ENCODE measurements around the gene COL4A1.

COL4A1 gene

GRCh38 chr13:110262082-110262436 is 44.9 kb downstream of the COL4A1 start:
- no peaks in the 10 kb centered on the region for H3K9me3 ChIP-seq (ENCODE audit: control extremely low read depth in 1 of 5, control insufficient read depth in 4 of 5, insufficient read depth in 2 of 5, low read depth in 1 of 5, low read length in 4 of 5)
- no peak overlapping the region for H3K27ac ChIP-seq (ENCODE audit: insufficient read depth in 1 of 2, low read depth in 1 of 2, low read length in 2 of 2, poor library complexity in 1 of 2, severe bottlenecking in 2 of 2)
- no peak for DNase-seq
- 79% methylated on average over 10 of the region's 11 CpGs for WGBS (ENCODE audit: insufficient coverage)
- H3K36me3 ChIP-seq (ENCODE audit: control insufficient read depth in 4 of 4, insufficient read depth in 4 of 4, low read length in 3 of 4): no peaks in the 10 kb centered on the region
- no peak overlapping the region for H3K4me3 ChIP-seq (ENCODE audit: control insufficient read depth in 1 of 7, extremely low read depth in 1 of 7, insufficient read depth in 4 of 7, low read depth in 2 of 7, low read length in 6 of 7)
- no peaks in the 10 kb centered on the region for H3K4me1 ChIP-seq (ENCODE audit: control extremely low read depth in 1 of 4, control insufficient read depth in 4 of 4, insufficient read depth in 4 of 4, low read length in 3 of 4)
- H3K27me3 ChIP-seq (replicated peaks in 2 of 5; ENCODE audit: control insufficient read depth in 4 of 5, insufficient read depth in 5 of 5, low read length in 4 of 5): peaks cover 2 to 79% (median 19%) of the 10 kb centered on the region in 5 experiments
- ChIA-PET CTCF (interaction anchor here (1.0 kb wide), 1 partner anchor 11 kb away, joined by 3 read pairs; no protein-coding TSS in a partner anchor), POLR2A (no interaction called here)

GRCh38 chr13:110261166-110262081 is 45.5 kb downstream of the COL4A1 start:
- ChIA-PET CTCF (interaction anchor here (1.0 kb wide), 1 partner anchor 10 kb away, joined by 3 read pairs; no protein-coding TSS in a partner anchor), POLR2A (interaction anchor here (0.6 kb wide), 1 partner anchor 14 kb away, joined by 4 read pairs; no protein-coding TSS in a partner anchor)
- DNase-seq: no peak
- no peak overlapping the region for H3K27ac ChIP-seq (ENCODE audit: insufficient read depth in 1 of 2, low read depth in 1 of 2, low read length in 2 of 2, poor library complexity in 1 of 2, severe bottlenecking in 2 of 2)
- H3K4me1 ChIP-seq (ENCODE audit: control extremely low read depth in 1 of 4, control insufficient read depth in 4 of 4, insufficient read depth in 4 of 4, low read length in 3 of 4): no peaks in the 10 kb centered on the region
- 84% methylated on average over 14 of the region's 19 CpGs for WGBS (ENCODE audit: insufficient coverage)
- no peaks in the 10 kb centered on the region for H3K9me3 ChIP-seq (ENCODE audit: control extremely low read depth in 1 of 5, control insufficient read depth in 4 of 5, insufficient read depth in 2 of 5, low read depth in 1 of 5, low read length in 4 of 5)
- H3K36me3 ChIP-seq (ENCODE audit: control insufficient read depth in 4 of 4, insufficient read depth in 4 of 4, low read length in 3 of 4): no peaks in the 10 kb centered on the region
- no peak overlapping the region for H3K4me3 ChIP-seq (ENCODE audit: control insufficient read depth in 1 of 7, extremely low read depth in 1 of 7, insufficient read depth in 4 of 7, low read depth in 2 of 7, low read length in 6 of 7)
- H3K27me3 ChIP-seq (replicated peaks in 2 of 5; ENCODE audit: control insufficient read depth in 4 of 5, insufficient read depth in 5 of 5, low read length in 4 of 5): peaks cover 2 to 77% (median 19%) of the 10 kb centered on the region in 5 experiments

GRCh38 chr13:110259651-110260050 is 47.3 kb downstream of the COL4A1 start:
- ChIA-PET CTCF (no interaction called here), POLR2A (no interaction called here)
- WGBS (ENCODE audit: insufficient coverage): 68% methylated on average over 5 of the region's 6 CpGs
- Histone ChIP-seq H3K36me3 (ENCODE audit: control insufficient read depth in 4 of 4, insufficient read depth in 4 of 4, low read length in 3 of 4) (no peaks in the 10 kb centered on the region), H3K4me1 (ENCODE audit: control extremely low read depth in 1 of 4, control insufficient read depth in 4 of 4, insufficient read depth in 4 of 4, low read length in 3 of 4) (no peaks in the 10 kb centered on the region), H3K4me3 (ENCODE audit: control insufficient read depth in 1 of 7, extremely low read depth in 1 of 7, insufficient read depth in 4 of 7, low read depth in 2 of 7, low read length in 6 of 7) (no peak overlapping the region), H3K27ac (ENCODE audit: insufficient read depth in 1 of 2, low read depth in 1 of 2, low read length in 2 of 2, poor library complexity in 1 of 2, severe bottlenecking in 2 of 2) (no peak overlapping the region), H3K27me3 (replicated peaks in 2 of 5; ENCODE audit: control insufficient read depth in 4 of 5, insufficient read depth in 5 of 5, low read length in 4 of 5) (peaks cover 2 to 65% (median 18%) of the 10 kb centered on the region in 5 experiments), H3K9me3 (ENCODE audit: control extremely low read depth in 1 of 5, control insufficient read depth in 4 of 5, insufficient read depth in 2 of 5, low read depth in 1 of 5, low read length in 4 of 5) (no peaks in the 10 kb centered on the region)
- DNase-seq: no peak

GRCh38 chr13:110258876-110259631 is 47.9 kb downstream of the COL4A1 start:
- Histone ChIP-seq H3K27ac (ENCODE audit: insufficient read depth in 1 of 2, low read depth in 1 of 2, low read length in 2 of 2, poor library complexity in 1 of 2, severe bottlenecking in 2 of 2) (no peak overlapping the region), H3K27me3 (replicated peaks in 2 of 5; ENCODE audit: control insufficient read depth in 4 of 5, insufficient read depth in 5 of 5, low read length in 4 of 5) (peaks cover 2 to 61% (median 16%) of the 10 kb centered on the region in 5 experiments), H3K9me3 (ENCODE audit: control extremely low read depth in 1 of 5, control insufficient read depth in 4 of 5, insufficient read depth in 2 of 5, low read depth in 1 of 5, low read length in 4 of 5) (no peaks in the 10 kb centered on the region), H3K4me3 (ENCODE audit: control insufficient read depth in 1 of 7, extremely low read depth in 1 of 7, insufficient read depth in 4 of 7, low read depth in 2 of 7, low read length in 6 of 7) (no peak overlapping the region), H3K36me3 (ENCODE audit: control insufficient read depth in 4 of 4, insufficient read depth in 4 of 4, low read length in 3 of 4) (no peaks in the 10 kb centered on the region), H3K4me1 (ENCODE audit: control extremely low read depth in 1 of 4, control insufficient read depth in 4 of 4, insufficient read depth in 4 of 4, low read length in 3 of 4) (no peaks in the 10 kb centered on the region)
- CTCF ChIA-PET: no interaction called here
- POLR2A ChIA-PET: no interaction called here
- DNase-seq: no peak
- WGBS (ENCODE audit: insufficient coverage): 88% methylated on average over 11 of the region's 12 CpGs

- no peaks in the 10 kb centered on the region for H3K4me1 ChIP-seq (ENCODE audit: control extremely low read depth in 1 of 4, control insufficient read depth in 4 of 4, insufficient read depth in 4 of 4, low read length in 3 of 4)
- ChIA-PET POLR2A (no interaction called here), CTCF (no interaction called here)
- DNase-seq: no peak
- H3K36me3 ChIP-seq (ENCODE audit: control insufficient read depth in 4 of 4, insufficient read depth in 4 of 4, low read length in 3 of 4): no peaks in the 10 kb centered on the region
- peaks cover 2 to 51% (median 11%) of the 10 kb centered on the region in 5 experiments for H3K27me3 ChIP-seq (replicated peaks in 2 of 5; ENCODE audit: control insufficient read depth in 4 of 5, insufficient read depth in 5 of 5, low read length in 4 of 5)
- H3K9me3 ChIP-seq (ENCODE audit: control extremely low read depth in 1 of 5, control insufficient read depth in 4 of 5, insufficient read depth in 2 of 5, low read depth in 1 of 5, low read length in 4 of 5): no peaks in the 10 kb centered on the region
- no peak overlapping the region for H3K4me3 ChIP-seq (ENCODE audit: control insufficient read depth in 1 of 7, extremely low read depth in 1 of 7, insufficient read depth in 4 of 7, low read depth in 2 of 7, low read length in 6 of 7)
- no peak overlapping the region for H3K27ac ChIP-seq (ENCODE audit: insufficient read depth in 1 of 2, low read depth in 1 of 2, low read length in 2 of 2, poor library complexity in 1 of 2, severe bottlenecking in 2 of 2)
- 94% methylated on average over 2 of the region's 3 CpGs for WGBS (ENCODE audit: insufficient coverage)
Measured at GRCh38 chr13:110257408-110257807, 49.5 kb downstream of the COL4A1 start.

GRCh38 chr13:110256126-110256905 is 50.6 kb downstream of the COL4A1 start:
- ChIA-PET POLR2A (no interaction called here), CTCF (interaction anchor here (1.0 to 1.3 kb wide), 2 partner anchors 15 to 23 kb away, joined by 3 to 4 read pairs; no protein-coding TSS in a partner anchor)
- H3K27me3 ChIP-seq (replicated peaks in 2 of 5; ENCODE audit: control insufficient read depth in 4 of 5, insufficient read depth in 5 of 5, low read length in 4 of 5): peaks cover 2 to 40% (median 8%) of the 10 kb centered on the region in 5 experiments
- H3K27ac ChIP-seq (ENCODE audit: insufficient read depth in 1 of 2, low read depth in 1 of 2, low read length in 2 of 2, poor library complexity in 1 of 2, severe bottlenecking in 2 of 2): no peak overlapping the region
- DNase-seq: no peak
- H3K36me3 ChIP-seq (ENCODE audit: control insufficient read depth in 4 of 4, insufficient read depth in 4 of 4, low read length in 3 of 4): no peaks in the 10 kb centered on the region
- no peaks in the 10 kb centered on the region for H3K9me3 ChIP-seq (ENCODE audit: control extremely low read depth in 1 of 5, control insufficient read depth in 4 of 5, insufficient read depth in 2 of 5, low read depth in 1 of 5, low read length in 4 of 5)
- H3K4me3 ChIP-seq (ENCODE audit: control insufficient read depth in 1 of 7, extremely low read depth in 1 of 7, insufficient read depth in 4 of 7, low read depth in 2 of 7, low read length in 6 of 7): no peak overlapping the region
- no peaks in the 10 kb centered on the region for H3K4me1 ChIP-seq (ENCODE audit: control extremely low read depth in 1 of 4, control insufficient read depth in 4 of 4, insufficient read depth in 4 of 4, low read length in 3 of 4)
- 94% methylated on average over 12 of the region's 18 CpGs for WGBS (ENCODE audit: insufficient coverage)
